SJCRH30 (cell line): ENCODE data around the gene ABCA12. TPM values are rescaled to one million over a fixed set of nuclear protein-coding genes. Genes with fewer than 3 reads are reported as not detected.

Experiments used
- DNase-seq, 2 experiments: peaks; one replicate each; pipeline ENCODE4 v3.0.0-alpha.2; 2015 to 2020
- H3K27ac ChIP-seq: fragments of 250-450 bp; sonication (Bioruptor Pico); 2 replicates; pipeline ENCODE4 v1.5.1; 2020; ENCODE audit warnings: mild to moderate bottlenecking, moderate library complexity
- H3K27me3 ChIP-seq: fragments of 250-450 bp; sonication (Bioruptor Pico); 2 replicates; pipeline ENCODE4 v1.5.1; 2020; ENCODE audit warnings: mild to moderate bottlenecking, moderate library complexity
- H3K36me3 ChIP-seq: fragments of 250-450 bp; sonication (Bioruptor Pico); 2 replicates; pipeline ENCODE4 v1.5.1; 2020; ENCODE audit warnings: mild to moderate bottlenecking, moderate library complexity
- H3K4me1 ChIP-seq: fragments of 250-450 bp; sonication (Bioruptor Pico); 2 replicates; pipeline ENCODE4 v1.5.1; 2020; ENCODE audit warnings: mild to moderate bottlenecking, moderate library complexity
- H3K4me3 ChIP-seq: fragments of 250-450 bp; sonication (Bioruptor Pico); 2 replicates; pipeline ENCODE4 v1.5.1; 2020; ENCODE audit warnings: mild to moderate bottlenecking, moderate library complexity
- H3K9me3 ChIP-seq: fragments of 250-450 bp; sonication (Bioruptor Pico); replicated peaks from 2 replicates; pipeline ENCODE4 v1.5.1; 2020; ENCODE audit warnings: mild to moderate bottlenecking, moderate library complexity
- total RNA-seq: library from RNA; depleted of rRNA; stranded (reverse); fragments of >200 nt; shearing (Covaris generic); gene quantifications from 2 replicates; pipeline ENCODE4 v1.2.3, GENCODE V29; 2014; rRNA removed

ABCA12 gene
- total RNA-seq, 1 experiment from 2014 or later = 0.12 TPM

DNA sequence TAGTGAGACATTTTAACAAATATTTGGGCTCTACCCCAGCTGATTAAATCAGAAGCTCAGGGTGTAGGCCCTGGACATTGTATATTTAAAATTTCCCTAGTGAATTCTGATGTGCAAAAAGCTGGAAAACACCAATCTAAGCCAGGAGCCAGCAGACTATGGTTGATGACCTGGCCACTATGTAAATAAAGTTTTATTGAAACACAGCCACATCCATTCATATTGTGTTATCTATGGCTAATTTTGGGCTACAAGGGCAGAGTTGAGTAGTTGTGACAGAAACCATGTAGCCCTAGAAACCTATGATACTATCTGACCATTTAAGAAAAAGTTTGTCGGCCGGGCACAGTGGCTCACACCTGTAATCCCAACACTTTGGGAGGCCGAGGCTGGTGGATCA is 243.0 kb downstream of the ABCA12 start:
- no peak for DNase-seq
- Histone ChIP-seq H3K27ac (no peak overlapping the region), H3K36me3 (no peaks in the 10 kb centered on the region), H3K4me3 (no peak overlapping the region), H3K27me3 (no peaks in the 10 kb centered on the region), H3K9me3 (no peaks in the 10 kb centered on the region), H3K4me1 (no peaks in the 10 kb centered on the region)

DNA sequence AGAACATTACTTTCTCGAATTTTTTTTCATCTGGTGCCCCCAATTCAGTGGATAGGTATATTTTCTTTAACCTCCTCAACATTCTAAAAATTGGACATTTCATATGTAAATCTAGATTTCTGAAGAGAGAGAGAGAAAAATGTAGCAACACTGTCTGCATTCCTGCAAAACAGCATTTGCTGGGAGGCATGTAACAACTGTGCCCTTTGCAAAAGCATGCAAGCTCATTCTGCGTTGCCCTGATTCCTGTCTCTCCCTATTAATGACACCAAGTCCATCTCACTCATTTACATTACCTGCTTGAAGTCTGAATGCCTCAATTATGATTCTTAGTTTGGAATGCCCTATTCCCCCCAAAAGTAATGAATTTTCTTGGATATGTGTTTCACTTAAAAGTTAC is 249.1 kb downstream of the ABCA12 start:
- no peaks in the 10 kb centered on the region for H3K36me3 ChIP-seq
- no peak overlapping the region for H3K4me3 ChIP-seq
- H3K27ac ChIP-seq = no peak overlapping the region
- H3K27me3 ChIP-seq = no peaks in the 10 kb centered on the region
- peaks cover 7% of the 10 kb centered on the region; the same call in 1 of the 2 replicates for H3K4me1 ChIP-seq
- no peak for DNase-seq
- no peaks in the 10 kb centered on the region for H3K9me3 ChIP-seq

GRCh38 chr2:214881647-214882202 is 256.7 kb downstream of the ABCA12 start:
- Histone ChIP-seq H3K27ac (no peak overlapping the region), H3K27me3 (no peaks in the 10 kb centered on the region), H3K36me3 (no peaks in the 10 kb centered on the region), H3K4me3 (no peak overlapping the region), H3K4me1 (peaks cover 7% of the 10 kb centered on the region; the same call in 1 of the 2 replicates), H3K9me3 (no peaks in the 10 kb centered on the region)
- peak in 1 of 2 experiments; percentile 20 for DNase-seq

Other genes starting within 250 kb of the ABCA12 start
- gene ATIC, start 173.4 kb upstream of the ABCA12 start, total RNA-seq = 48.2 and 50.7 TPM in 2 replicates